Caco-2 (cell line): ENCODE measurements around the gene ITGA5. TPM values are rescaled to one million over a fixed set of nuclear protein-coding genes. Genes with fewer than 3 reads are reported as not detected.
A peak's percentile ranks its signal among the peaks of the same experiment; 100 is the strongest.

ENCODE experiments used
- BruUV-seq: library from RNA; stranded (reverse); fragments of 400-500 nt; replicated peaks from 2 replicates; lab custom pipeline; 2021; lab: Mats Ljungman, UMichigan
- CTCF ChIA-PET: fragments of 300-600 bp; sonication (Branson Sonifier 250); formaldehyde crosslinking; loops from one replicate; lab custom pipeline; 2022; ENCODE audit warnings: antibody characterized with exemption; lab: Charles Lee
- POLR2A ChIA-PET: fragments of 300-600 bp; sonication (Branson Sonifier 250); formaldehyde crosslinking; loops from one replicate; lab custom pipeline; 2022; ENCODE audit warnings: antibody characterized with exemption; lab: Charles Lee
- DNase-seq, 2 experiments: peaks; one replicate each; pipeline versions ENCODE4 v3.0.0 to v3.0.0-alpha.2; 2020 to 2022
- H3K27me3 ChIP-seq: replicated peaks from 2 replicates; pipeline ENCODE4 v1.6.0; 2011; ENCODE audit warnings: low read length; ENCODE audit not compliant: control insufficient read depth, insufficient read depth
- H3K36me3 ChIP-seq: 2 replicates; pipeline ENCODE4 v1.5.1; 2011; ENCODE audit warnings: low read length; ENCODE audit not compliant: control insufficient read depth, insufficient read depth
- H3K4me1 ChIP-seq: fragments of 250-450 bp; sonication (Bioruptor Pico); 2 replicates; pipeline ENCODE4 v1.5.1; 2020; ENCODE audit warnings: mild to moderate bottlenecking
- H3K4me3 ChIP-seq: 2 replicates; pipeline ENCODE4 v1.5.1; 2011; ENCODE audit warnings: low read depth, mild to moderate bottlenecking, control low read depth, low read length
- H3K9me3 ChIP-seq: fragments of 250-450 bp; sonication (Bioruptor Pico); 2 replicates; pipeline ENCODE4 v1.5.1; 2020; ENCODE audit warnings: mild to moderate bottlenecking, moderate library complexity
- H3K27ac Mint-ChIP-seq: one replicate; pipeline ENCODE4 v1.8.0; 2022; ENCODE audit warnings: mixed read lengths; ENCODE audit not compliant: unreplicated experiment
- H3K27me3 Mint-ChIP-seq: one replicate; pipeline ENCODE4 v1.8.0; 2022; ENCODE audit warnings: mixed read lengths; ENCODE audit not compliant: insufficient read depth, unreplicated experiment
- H3K36me3 Mint-ChIP-seq: one replicate; pipeline ENCODE4 v1.8.0; 2022; ENCODE audit warnings: mild to moderate bottlenecking, mixed read lengths; ENCODE audit not compliant: insufficient read depth, unreplicated experiment
- H3K4me1 Mint-ChIP-seq: one replicate; pipeline ENCODE4 v1.8.0; 2022; ENCODE audit warnings: low read depth, mixed read lengths; ENCODE audit not compliant: unreplicated experiment
- H3K4me3 Mint-ChIP-seq: one replicate; pipeline ENCODE4 v1.8.0; 2022; ENCODE audit warnings: mild to moderate bottlenecking, moderate library complexity, mixed read lengths; ENCODE audit not compliant: unreplicated experiment
- H3K9me3 Mint-ChIP-seq: one replicate; pipeline ENCODE4 v1.8.0; 2022; ENCODE audit warnings: mixed read lengths; ENCODE audit not compliant: unreplicated experiment
- CTCF ChIP-seq, 2 experiments: fragments of 200-600 bp in 1 of 2; IDR thresholded peaks; 1 replicate in 1 of 2; 2 replicates in 1 of 2; pipeline versions ENCODE4 v1.5.1 to v1.8.0; 2011 to 2022; ENCODE audit warnings: antibody characterized with exemption in 1 of 2, control low read depth in 1 of 2, inconsistent platforms in 1 of 2, low read depth in 1 of 2, low read length in 1 of 2, mild to moderate bottlenecking in 1 of 2, moderate library complexity in 1 of 2; ENCODE audit not compliant: insufficient read depth in 1 of 2, severe bottlenecking in 1 of 2, unreplicated experiment in 1 of 2
- intact Hi-C: fragments of 100-400 bp; cut with micrococcal nuclease; formaldehyde crosslinking; loops from one replicate; pipeline ENCODE4 v1.10.0; 2022; ENCODE audit not compliant: unreplicated experiment
- total RNA-seq: library from RNA; stranded (reverse); gene quantifications from 2 replicates; pipeline ENCODE4 v1.2.3, GENCODE V29; 2022

Gene ITGA5
- total RNA-seq, 1 experiment from 2014 or later = 17.3 TPM

GRCh38 chr12:54401119-54401518 lies 17.9 kb downstream of the ITGA5 start:
- H3K9me3 Mint-ChIP-seq = no peaks in the 10 kb centered on the region
- Histone ChIP-seq H3K4me3 (no peak overlapping the region), H3K27me3 (no peaks in the 10 kb centered on the region), H3K4me1 (no peaks in the 10 kb centered on the region), H3K36me3 (no peaks in the 10 kb centered on the region; the same call in 1 of the 2 replicates), H3K9me3 (no peaks in the 10 kb centered on the region)
- no peak for DNase-seq
- TF ChIP-seq CTCF (IDR thresholded peaks at IDR 0.05; ENCODE audit: insufficient read depth in 1 of 2, low read depth in 1 of 2, low read length in 1 of 2, severe bottlenecking in 1 of 2, unreplicated experiment in 1 of 2) = no peak
- peaks cover 52% of the 10 kb centered on the region for H3K36me3 Mint-ChIP-seq
- intact Hi-C loops = no loop called here
- H3K4me1 Mint-ChIP-seq = peaks cover 6% of the 10 kb centered on the region
- BruUV-seq = no TSS peak
- H3K27me3 Mint-ChIP-seq = no peaks in the 10 kb centered on the region
- ChIA-PET POLR2A (no interaction called here), CTCF (interaction anchor here (1.9 kb wide), 1 partner anchor 38 kb away, joined by 7 read pairs; no protein-coding TSS in a partner anchor)
- no peak overlapping the region for H3K27ac Mint-ChIP-seq
- H3K4me3 Mint-ChIP-seq = no peak overlapping the region

GRCh38 chr12:54398995-54399793 lies 19.9 kb downstream of the ITGA5 start:
- no peak overlapping the region for H3K27ac Mint-ChIP-seq
- BruUV-seq = no TSS peak
- DNase-seq = peak; percentile 85 to 89
- peaks cover 43% of the 10 kb centered on the region for H3K36me3 Mint-ChIP-seq
- no peaks in the 10 kb centered on the region for H3K27me3 ChIP-seq
- H3K4me1 ChIP-seq = no peaks in the 10 kb centered on the region
- no peak overlapping the region for H3K4me3 ChIP-seq
- ChIA-PET POLR2A (interaction anchor here (0.8 kb wide), 1 partner anchor 53 kb away, joined by 3 read pairs; no protein-coding TSS in a partner anchor), CTCF (interaction anchor here (0.6 to 2.7 kb wide), 31 partner anchors 10 to 461 kb away, joined by 3 to 142 read pairs (median 5); partner anchors contain the start of genes CBX5, COPZ1, HOXC13 and ZNF385A)
- H3K9me3 Mint-ChIP-seq = no peaks in the 10 kb centered on the region
- peak; percentile 96 to 99 for TF ChIP-seq CTCF (IDR thresholded peaks at IDR 0.05; ENCODE audit: insufficient read depth in 1 of 2, low read depth in 1 of 2, low read length in 1 of 2, severe bottlenecking in 1 of 2, unreplicated experiment in 1 of 2)
- no peaks in the 10 kb centered on the region; the same call in 1 of the 2 replicates for H3K36me3 ChIP-seq
- H3K27me3 Mint-ChIP-seq = no peaks in the 10 kb centered on the region
- intact Hi-C loops = loop anchor here (1.0 kb wide), 1 partner anchor 40 kb away; no protein-coding TSS in a partner anchor
- no peak overlapping the region for H3K4me3 Mint-ChIP-seq
- peaks cover 6% of the 10 kb centered on the region for H3K4me1 Mint-ChIP-seq
- H3K9me3 ChIP-seq = no peaks in the 10 kb centered on the region

GRCh38 chr12:54398218-54398617 lies 20.8 kb downstream of the ITGA5 start:
- Mint-ChIP-seq H3K9me3 (no peaks in the 10 kb centered on the region), H3K4me1 (peaks cover 6% of the 10 kb centered on the region), H3K27ac (no peak overlapping the region), H3K36me3 (peaks cover 37% of the 10 kb centered on the region), H3K27me3 (no peaks in the 10 kb centered on the region), H3K4me3 (no peak overlapping the region)
- Histone ChIP-seq H3K4me1 (no peaks in the 10 kb centered on the region), H3K27me3 (no peaks in the 10 kb centered on the region), H3K9me3 (no peaks in the 10 kb centered on the region), H3K4me3 (no peak overlapping the region), H3K36me3 (no peaks in the 10 kb centered on the region; the same call in 1 of the 2 replicates)
- no peak for DNase-seq
- POLR2A ChIA-PET = no interaction called here
- no peak for TF ChIP-seq CTCF (IDR thresholded peaks at IDR 0.05; ENCODE audit: insufficient read depth in 1 of 2, low read depth in 1 of 2, low read length in 1 of 2, severe bottlenecking in 1 of 2, unreplicated experiment in 1 of 2)
- CTCF ChIA-PET = interaction anchor here (1.7 to 2.7 kb wide), 2 partner anchors 29 to 40 kb away, joined by 10 to 142 read pairs; no protein-coding TSS in a partner anchor
- intact Hi-C loops = no loop called here
- no TSS peak for BruUV-seq
